ENCODE measurements around the gene IGSF9B.

The IGSF9B gene

GRCh38 chr11:133982876-133983275, 26.1 kb upstream of the IGSF9B start:
- no peak for DNase-seq

- DNase-seq = no peak
These were observed 25.4 kb upstream of the IGSF9B start for GRCh38 chr11:133982151-133982550.

DNA sequence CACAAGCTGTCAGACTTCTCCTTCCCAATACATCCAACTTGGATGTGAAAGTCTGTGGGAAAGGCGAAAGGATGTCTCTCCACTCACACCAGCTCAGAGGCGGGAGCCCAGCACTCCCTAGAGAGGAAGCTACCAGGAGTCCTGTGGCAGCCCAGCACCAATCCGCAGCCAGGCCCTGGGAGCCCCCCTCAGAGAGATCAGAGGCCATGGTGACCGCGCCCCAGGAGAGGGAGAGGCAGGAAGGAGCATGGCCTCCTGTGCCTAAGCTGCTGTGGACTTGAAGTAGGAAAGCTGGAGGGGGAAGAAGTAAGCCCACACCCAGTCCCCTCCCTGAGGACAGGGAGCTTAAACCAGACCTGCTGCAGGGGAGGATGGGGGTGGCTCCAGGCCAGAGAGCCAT, 24.4 kb upstream of the IGSF9B start:
- DNase-seq = no peak

- no peak for DNase-seq
These were observed 23.9 kb upstream of the IGSF9B start for GRCh38 chr11:133980665-133981064.

- no peak for DNase-seq
These were observed 22.0 kb upstream of the IGSF9B start for GRCh38 chr11:133978794-133979193.

DNA sequence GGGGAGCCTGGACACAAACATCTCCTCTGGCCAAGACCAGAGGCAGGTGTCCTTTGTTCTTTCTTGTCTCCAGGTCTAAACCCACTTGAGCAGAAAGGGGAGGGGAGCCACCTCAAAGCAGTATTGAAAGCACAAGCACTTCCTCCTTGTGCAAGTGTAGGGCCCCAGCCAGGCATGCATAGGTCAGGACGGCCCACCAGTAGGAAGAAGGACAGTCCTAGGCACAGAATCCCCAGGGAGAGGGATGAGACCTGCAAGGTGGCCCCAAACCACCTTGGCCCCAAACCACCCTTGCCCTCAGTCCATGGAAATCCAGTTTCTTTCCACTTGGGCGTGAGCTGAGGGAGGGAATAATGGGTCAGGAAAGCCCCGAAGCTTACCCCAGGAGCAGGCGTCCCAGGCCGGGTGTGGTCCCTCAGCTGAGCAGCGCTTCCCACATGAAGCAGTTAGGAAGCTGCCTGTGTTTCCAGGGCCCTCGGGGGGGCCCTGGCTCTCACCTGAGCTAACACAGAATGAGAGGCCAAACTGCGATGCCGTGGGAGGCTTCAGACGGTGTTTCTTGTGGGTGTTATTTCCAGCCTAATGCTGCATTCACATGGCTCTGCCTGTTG, 20.4 kb upstream of the IGSF9B start:
- DNase-seq = no peak

GRCh38 chr11:133975488-133975849, 18.7 kb upstream of the IGSF9B start:
- DNase-seq = no peak

- DNase-seq = no peak
These were observed 18.2 kb upstream of the IGSF9B start for GRCh38 chr11:133974836-133975487.

- no peak for DNase-seq
These were observed 15.1 kb upstream of the IGSF9B start for GRCh38 chr11:133971881-133972280.

DNA sequence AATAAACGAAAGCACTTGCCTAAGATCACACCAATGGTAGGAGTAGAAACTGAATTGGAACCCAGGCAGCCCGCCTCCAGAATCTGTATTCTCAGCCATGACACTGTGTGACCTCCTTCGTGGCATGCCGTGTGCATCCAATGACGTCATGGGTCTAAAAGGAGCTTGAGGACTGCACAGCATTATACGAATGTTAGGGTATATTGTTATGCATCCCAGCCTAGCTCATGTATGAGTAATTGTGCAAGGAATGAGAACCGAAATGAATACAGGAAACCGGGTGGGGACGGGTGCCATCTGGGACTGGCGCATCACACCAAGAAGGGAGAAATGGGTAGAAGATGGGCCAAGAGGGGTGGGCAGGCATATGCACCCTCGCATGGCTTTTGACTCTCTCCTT, 12.3 kb upstream of the IGSF9B start:
- DNase-seq = no peak

DNA sequence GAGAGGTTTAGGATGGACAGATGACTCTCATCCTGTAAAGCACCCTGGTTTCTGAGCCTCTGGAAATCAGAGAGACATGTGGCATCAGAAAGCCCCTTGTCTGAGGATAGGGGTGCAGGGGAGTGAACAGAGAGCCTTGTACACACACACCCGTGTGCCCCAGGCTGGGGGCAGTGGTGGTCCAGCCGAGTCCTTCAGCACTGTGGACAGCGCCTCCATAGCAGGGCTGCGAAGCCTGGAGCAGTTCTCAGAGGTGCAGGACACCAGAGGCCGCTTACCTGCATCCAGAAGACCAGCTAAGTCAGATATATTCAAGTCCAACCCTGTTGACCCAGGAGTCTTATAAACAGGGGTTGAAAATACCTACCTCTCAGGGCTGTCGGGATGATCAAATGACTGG, 11.5 kb upstream of the IGSF9B start:
- DNase-seq = no peak

DNA sequence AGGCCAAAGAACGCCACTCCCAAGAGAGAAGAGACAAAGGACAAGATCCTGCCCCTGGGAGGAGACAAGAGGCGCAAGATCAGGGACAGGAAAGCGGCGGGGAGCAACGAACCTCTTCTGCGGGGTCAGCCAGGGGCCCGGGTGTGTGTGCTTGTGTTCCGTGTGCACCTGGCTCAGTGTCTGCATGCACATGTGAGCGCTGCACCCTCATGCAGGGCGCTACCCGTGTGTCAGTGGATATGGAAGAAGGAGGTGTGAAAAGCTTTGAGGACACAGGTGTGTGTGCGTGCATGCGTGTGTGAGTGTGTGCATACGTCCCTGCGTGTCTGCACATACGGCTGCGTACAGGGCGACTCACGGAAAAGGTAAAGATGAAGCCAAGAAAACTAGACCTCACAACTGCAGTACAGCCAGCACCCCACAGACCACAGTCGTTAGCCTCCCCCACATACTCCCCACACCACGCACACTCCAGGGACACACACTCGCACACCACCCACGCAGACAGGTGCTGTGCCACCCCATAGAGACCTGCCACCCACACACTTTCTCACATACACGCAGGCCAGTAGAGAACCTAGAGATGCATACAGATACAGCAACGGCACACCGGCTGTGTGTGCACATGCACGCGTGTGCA, 11.0 kb upstream of the IGSF9B start:
- DNase-seq = no peak

- peak; percentile 87 for DNase-seq
These were observed 10.3 kb upstream of the IGSF9B start for GRCh38 chr11:133966921-133967598.

- no peak for DNase-seq
These were observed 9.4 kb upstream of the IGSF9B start for GRCh38 chr11:133966172-133966651.

DNA sequence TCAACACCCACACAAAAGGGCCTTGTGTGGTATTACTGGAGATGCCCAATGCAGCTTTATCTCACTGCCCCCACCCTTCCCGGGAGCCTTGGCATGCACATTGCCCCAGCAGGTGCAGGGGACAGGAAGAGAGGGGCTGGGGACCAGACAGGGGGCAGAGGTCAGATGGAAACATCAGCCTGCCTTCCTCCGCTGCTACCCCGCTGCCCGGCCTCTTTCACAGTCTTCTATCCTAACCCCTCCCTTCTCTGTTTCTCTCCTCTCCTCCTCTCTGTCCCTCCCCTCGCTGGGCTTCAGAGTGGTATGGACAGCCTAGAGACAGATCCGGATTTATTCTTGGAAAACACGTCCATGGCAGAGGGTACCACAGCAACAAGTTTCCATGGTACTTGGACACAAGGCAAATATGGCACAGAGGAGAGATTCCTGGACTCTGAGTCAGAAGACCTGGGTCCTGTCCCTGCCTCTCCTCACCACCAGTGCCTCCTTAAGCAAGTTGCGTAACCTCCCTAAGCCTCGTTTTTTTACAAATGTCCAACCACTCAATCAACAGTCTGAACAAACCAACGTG, 8.3 kb upstream of the IGSF9B start:
- no peak for DNase-seq

DNA sequence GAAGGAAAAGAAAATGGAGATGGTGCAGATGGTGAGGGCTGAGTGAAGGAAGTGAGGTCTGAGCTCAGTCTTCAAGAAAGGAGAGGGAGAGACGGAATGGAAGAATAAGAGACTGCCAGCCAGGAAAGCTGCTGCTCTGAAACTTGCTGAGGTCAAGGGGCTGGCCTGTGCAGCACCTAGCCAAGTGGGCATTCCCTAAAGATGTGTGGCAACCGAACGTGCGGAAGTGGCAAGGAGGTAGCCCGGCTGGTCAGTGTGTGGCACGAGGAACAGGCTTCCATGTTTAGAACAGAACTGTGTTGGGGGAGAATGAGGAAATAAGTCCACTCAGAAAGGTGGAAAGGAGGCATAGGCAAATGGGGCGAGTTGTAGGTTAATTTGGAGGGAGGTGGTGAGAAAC, 7.6 kb upstream of the IGSF9B start:
- no peak for DNase-seq

GRCh38 chr11:133961890-133962289, 5.1 kb upstream of the IGSF9B start:
- DNase-seq = no peak

DNA sequence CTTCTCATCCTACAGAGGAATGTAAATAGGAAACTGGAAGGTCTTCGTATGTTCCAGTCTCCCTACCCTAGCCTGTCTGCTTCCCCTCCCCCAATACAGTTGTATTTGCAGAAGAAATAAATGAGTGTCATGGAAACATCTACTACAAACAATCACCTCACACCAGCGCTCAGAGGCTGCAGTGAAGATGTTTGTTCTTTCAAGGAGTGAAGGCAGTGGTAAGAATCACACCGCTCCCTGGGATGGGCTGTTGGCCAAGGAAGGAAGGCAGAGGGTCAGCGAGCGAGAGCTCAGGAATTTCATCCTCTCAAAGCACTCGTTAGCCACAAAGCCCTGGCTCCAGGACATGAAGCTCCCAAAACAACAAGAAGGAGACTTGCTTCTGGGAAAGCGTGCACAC, 1.1 kb upstream of the IGSF9B start:
- no peak for DNase-seq

- DNase-seq = no peak
These were observed 785 bp downstream of the IGSF9B start for GRCh38 chr11:133955945-133956421.

GRCh38 chr11:133955081-133955891, 1.5 kb downstream of the IGSF9B start:
- DNase-seq = peak; percentile 75

- DNase-seq = no peak
These were observed 2.8 kb downstream of the IGSF9B start for GRCh38 chr11:133953999-133954398.

- no peak for DNase-seq
These were observed 3.2 kb downstream of the IGSF9B start for GRCh38 chr11:133953547-133953946.

Data from activated effector memory CD4-positive, alpha-beta T cell treated with anti-CD3 and anti-CD28 coated beads, Interleukin-2, amount 50 U/mL, for 16 hours (primary cell).